Measurements from ENCODE around the gene GPHN. TPM values are rescaled to one million over a fixed set of nuclear protein-coding genes. Genes with fewer than 3 reads are reported as not detected.

Gene GPHN
- polyA plus RNA-seq, 1 donor (not counting 4 experiments of a cell fraction or from before 2014, with no cell fraction given): 17.6 TPM

DNA sequence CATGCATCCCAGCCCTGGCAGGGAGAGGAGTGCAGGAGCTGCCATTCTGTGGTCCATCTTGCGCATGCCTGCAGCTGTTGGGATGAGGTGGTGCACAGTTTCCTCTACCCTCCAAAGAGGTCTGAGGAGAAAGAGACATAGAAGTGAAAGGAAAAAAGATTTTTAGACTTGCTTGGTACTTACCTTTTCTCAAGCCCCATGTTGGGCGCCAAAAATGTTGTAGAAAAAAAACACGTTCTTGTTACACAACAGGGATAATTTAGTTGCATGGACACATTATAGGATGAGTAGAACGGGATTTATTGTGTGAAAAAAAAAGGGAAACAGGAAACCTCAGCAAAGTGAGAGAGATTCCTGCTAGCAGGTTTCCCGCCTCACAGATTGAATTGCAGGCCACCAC is 436.9 kb downstream of the GPHN start:
- Histone ChIP-seq H3K4me1 (ENCODE audit: control insufficient read depth, extremely low read depth, insufficient read depth, low read length) (no peaks in the 10 kb centered on the region), H3K36me3 (ENCODE audit: control insufficient read depth in 2 of 2, extremely low read depth in 1 of 2, insufficient read depth in 2 of 2, low read length in 2 of 2) (peaks cover 0 to 3% of the 10 kb centered on the region in 2 experiments), H3K9ac (ENCODE audit: control insufficient read depth, extremely low read depth, insufficient read depth, low read length) (no peak overlapping the region), H3K79me2 (ENCODE audit: control insufficient read depth, insufficient read depth, low read length) (no peaks in the 10 kb centered on the region), H3K9me1 (ENCODE audit: control insufficient read depth, extremely low read depth, insufficient read depth, low read length) (no peaks in the 10 kb centered on the region), H4K20me1 (ENCODE audit: control insufficient read depth, extremely low read depth, insufficient read depth, low read length) (no peaks in the 10 kb centered on the region), H3K27me3 (ENCODE audit: control insufficient read depth, extremely low read depth, insufficient read depth, low read length) (no peaks in the 10 kb centered on the region), H3K4me3 (ENCODE audit: control insufficient read depth in 2 of 3, extremely low read depth in 1 of 3, insufficient read depth in 2 of 3, low read depth in 1 of 3, low read length in 3 of 3) (no peak overlapping the region), H3K27ac (ENCODE audit: control insufficient read depth, insufficient read depth, low read length) (no peak overlapping the region), H3K4me2 (ENCODE audit: control insufficient read depth, extremely low read depth, insufficient read depth, low read depth, low read length) (no peak overlapping the region), H3K9me3 (ENCODE audit: control insufficient read depth, low read depth, low read length) (peaks cover 8% of the 10 kb centered on the region), H2AFZ (ENCODE audit: control insufficient read depth, low read length) (no peak overlapping the region)
- no peak for FAIRE-seq
- DNase-seq (ENCODE audit: low read depth, low spot score): no peak
- TF ChIP-seq EZH2 (IDR thresholded peaks at IDR 0.05; ENCODE audit: low read length): no peak
- TF ChIP-seq, protein P1, sequence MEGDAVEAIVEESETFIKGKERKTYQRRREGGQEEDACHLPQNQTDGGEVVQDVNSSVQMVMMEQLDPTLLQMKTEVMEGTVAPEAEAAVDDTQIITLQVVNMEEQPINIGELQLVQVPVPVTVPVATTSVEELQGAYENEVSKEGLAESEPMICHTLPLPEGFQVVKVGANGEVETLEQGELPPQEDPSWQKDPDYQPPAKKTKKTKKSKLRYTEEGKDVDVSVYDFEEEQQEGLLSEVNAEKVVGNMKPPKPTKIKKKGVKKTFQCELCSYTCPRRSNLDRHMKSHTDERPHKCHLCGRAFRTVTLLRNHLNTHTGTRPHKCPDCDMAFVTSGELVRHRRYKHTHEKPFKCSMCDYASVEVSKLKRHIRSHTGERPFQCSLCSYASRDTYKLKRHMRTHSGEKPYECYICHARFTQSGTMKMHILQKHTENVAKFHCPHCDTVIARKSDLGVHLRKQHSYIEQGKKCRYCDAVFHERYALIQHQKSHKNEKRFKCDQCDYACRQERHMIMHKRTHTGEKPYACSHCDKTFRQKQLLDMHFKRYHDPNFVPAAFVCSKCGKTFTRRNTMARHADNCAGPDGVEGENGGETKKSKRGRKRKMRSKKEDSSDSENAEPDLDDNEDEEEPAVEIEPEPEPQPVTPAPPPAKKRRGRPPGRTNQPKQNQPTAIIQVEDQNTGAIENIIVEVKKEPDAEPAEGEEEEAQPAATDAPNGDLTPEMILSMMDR (optimal IDR thresholded peaks at IDR 0.05 in 1 of 3, IDR thresholded peaks at IDR 0.05 in 1 of 3, conservative IDR thresholded peaks at IDR 0.05 in 1 of 3; ENCODE audit: extremely low read depth in 1 of 3, insufficient read depth in 2 of 3, low read length in 3 of 3): no peak
- dilution Hi-C loops (cut with MboI; ENCODE audit: extremely low pct_ligation_motif_present, low sequenced_read_pairs): no loop called here

DNA sequence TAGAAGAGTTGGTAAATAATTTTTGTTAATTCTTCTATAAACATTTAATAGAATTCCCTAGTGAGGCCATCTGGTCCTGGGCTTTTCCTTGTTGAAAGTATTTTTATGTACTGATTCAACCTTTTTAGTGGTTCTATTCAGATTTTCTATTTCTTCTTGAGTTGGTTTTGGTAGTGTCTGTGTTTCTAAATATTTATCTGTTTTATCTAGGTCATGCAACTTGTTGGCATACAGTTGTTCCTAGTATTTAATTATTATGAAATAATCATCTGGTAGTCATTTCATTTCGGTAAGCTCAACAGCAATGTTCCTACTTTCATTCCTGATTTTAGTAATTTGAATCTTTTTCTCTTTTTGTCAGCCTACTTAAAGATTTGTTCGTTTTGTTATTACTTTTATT is 447.2 kb downstream of the GPHN start:
- H3K27ac ChIP-seq (ENCODE audit: control insufficient read depth, insufficient read depth, low read length): no peak overlapping the region
- no peak overlapping the region for H3K9ac ChIP-seq (ENCODE audit: control insufficient read depth, extremely low read depth, insufficient read depth, low read length)
- FAIRE-seq (no peak), DNase-seq (ENCODE audit: low read depth, low spot score) (no peak)
- no peak for TF ChIP-seq EZH2 (IDR thresholded peaks at IDR 0.05; ENCODE audit: low read length)
- TF ChIP-seq, protein P1 (optimal IDR thresholded peaks at IDR 0.05 in 1 of 3, IDR thresholded peaks at IDR 0.05 in 1 of 3, conservative IDR thresholded peaks at IDR 0.05 in 1 of 3; ENCODE audit: extremely low read depth in 1 of 3, insufficient read depth in 2 of 3, low read length in 3 of 3): no peak
- no peak overlapping the region for H2AFZ ChIP-seq (ENCODE audit: control insufficient read depth, low read length)
- no peaks in the 10 kb centered on the region for H3K9me3 ChIP-seq (ENCODE audit: control insufficient read depth, low read depth, low read length)
- H4K20me1 ChIP-seq (ENCODE audit: control insufficient read depth, extremely low read depth, insufficient read depth, low read length): no peaks in the 10 kb centered on the region
- no peaks in the 10 kb centered on the region for H3K27me3 ChIP-seq (ENCODE audit: control insufficient read depth, extremely low read depth, insufficient read depth, low read length)
- dilution Hi-C loops (cut with MboI; ENCODE audit: extremely low pct_ligation_motif_present, low sequenced_read_pairs): no loop called here
- no peaks in the 10 kb centered on the region for H3K9me1 ChIP-seq (ENCODE audit: control insufficient read depth, extremely low read depth, insufficient read depth, low read length)
- no peak overlapping the region for H3K4me2 ChIP-seq (ENCODE audit: control insufficient read depth, extremely low read depth, insufficient read depth, low read depth, low read length)
- H3K36me3 ChIP-seq (ENCODE audit: control insufficient read depth in 2 of 2, extremely low read depth in 1 of 2, insufficient read depth in 2 of 2, low read length in 2 of 2): no peaks in the 10 kb centered on the region
- H3K4me3 ChIP-seq (ENCODE audit: control insufficient read depth in 2 of 3, extremely low read depth in 1 of 3, insufficient read depth in 2 of 3, low read depth in 1 of 3, low read length in 3 of 3): no peak overlapping the region
- H3K79me2 ChIP-seq (ENCODE audit: control insufficient read depth, insufficient read depth, low read length): no peaks in the 10 kb centered on the region
- no peaks in the 10 kb centered on the region for H3K4me1 ChIP-seq (ENCODE audit: control insufficient read depth, extremely low read depth, insufficient read depth, low read length)
